GM20000 (cell line): ENCODE data around the gene CLMN.

Experiments
- DNase-seq: peaks from one replicate; pipeline ENCODE4 v3.0.0; 2012; ENCODE audit warnings: low spot score
- TF ChIP-seq, protein P1 (sequence below): IDR thresholded peaks from 2 replicates; pipeline ENCODE4 v1.5.1; 2012; ENCODE audit warnings: mild to moderate bottlenecking, control low read depth; ENCODE audit errors: extremely low read depth, missing control alignments

CLMN gene

GRCh38 chr14:95228240-95228639 lies 91.5 kb downstream of the CLMN start:
- no peak for DNase-seq
- TF ChIP-seq, protein P1, sequence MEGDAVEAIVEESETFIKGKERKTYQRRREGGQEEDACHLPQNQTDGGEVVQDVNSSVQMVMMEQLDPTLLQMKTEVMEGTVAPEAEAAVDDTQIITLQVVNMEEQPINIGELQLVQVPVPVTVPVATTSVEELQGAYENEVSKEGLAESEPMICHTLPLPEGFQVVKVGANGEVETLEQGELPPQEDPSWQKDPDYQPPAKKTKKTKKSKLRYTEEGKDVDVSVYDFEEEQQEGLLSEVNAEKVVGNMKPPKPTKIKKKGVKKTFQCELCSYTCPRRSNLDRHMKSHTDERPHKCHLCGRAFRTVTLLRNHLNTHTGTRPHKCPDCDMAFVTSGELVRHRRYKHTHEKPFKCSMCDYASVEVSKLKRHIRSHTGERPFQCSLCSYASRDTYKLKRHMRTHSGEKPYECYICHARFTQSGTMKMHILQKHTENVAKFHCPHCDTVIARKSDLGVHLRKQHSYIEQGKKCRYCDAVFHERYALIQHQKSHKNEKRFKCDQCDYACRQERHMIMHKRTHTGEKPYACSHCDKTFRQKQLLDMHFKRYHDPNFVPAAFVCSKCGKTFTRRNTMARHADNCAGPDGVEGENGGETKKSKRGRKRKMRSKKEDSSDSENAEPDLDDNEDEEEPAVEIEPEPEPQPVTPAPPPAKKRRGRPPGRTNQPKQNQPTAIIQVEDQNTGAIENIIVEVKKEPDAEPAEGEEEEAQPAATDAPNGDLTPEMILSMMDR, result no peak

DNA sequence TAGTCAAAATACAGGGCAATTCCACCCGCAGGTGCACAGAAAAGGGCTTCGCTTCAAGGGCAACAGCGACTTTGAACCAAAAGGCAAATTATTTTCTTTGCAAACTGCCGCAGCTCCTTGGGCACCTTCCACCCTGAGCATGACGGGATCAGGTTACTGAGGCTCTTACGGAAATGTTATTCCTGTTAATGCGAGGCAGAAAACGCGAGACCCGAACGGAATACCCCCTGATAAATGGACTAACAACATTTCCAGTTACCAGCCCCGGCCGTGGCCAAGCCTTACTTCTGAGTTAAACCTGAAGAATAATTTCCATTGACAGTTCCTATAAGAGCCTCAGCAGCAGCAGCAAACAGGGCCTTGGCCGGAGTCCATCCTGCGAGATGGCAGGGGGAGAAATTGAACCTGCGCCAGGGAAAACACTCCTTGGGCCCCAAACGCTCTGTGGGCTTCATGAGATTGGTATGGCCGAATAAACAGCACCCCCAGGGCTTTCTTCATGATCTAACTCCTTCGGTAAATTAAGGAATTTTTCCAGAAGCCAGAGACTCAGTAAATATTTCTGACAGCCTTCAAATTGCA lies 92.3 kb downstream of the CLMN start:
- TF ChIP-seq, protein P1, result no peak
- no peak for DNase-seq

DNA sequence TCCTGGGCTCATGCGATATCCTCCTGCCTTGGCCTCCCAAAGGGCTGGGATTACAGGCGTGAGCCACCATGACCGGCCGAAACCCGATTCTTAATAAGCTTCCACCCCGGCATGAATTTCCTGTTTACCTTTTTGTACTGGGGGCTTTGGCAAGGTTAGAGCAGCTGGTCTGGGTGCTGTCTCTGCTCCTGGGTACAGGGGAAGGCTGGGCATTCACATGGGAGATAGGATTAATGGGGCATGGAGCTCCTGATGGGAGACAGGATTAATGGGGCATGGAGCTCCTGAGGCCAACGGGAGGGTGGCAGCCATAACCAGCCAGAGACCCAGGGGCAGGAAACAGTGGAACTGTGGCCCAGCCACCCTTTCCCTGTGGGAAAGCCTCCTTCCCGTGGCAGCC lies 92.9 kb downstream of the CLMN start:
- TF ChIP-seq, protein P1, result no peak
- no peak for DNase-seq

DNA sequence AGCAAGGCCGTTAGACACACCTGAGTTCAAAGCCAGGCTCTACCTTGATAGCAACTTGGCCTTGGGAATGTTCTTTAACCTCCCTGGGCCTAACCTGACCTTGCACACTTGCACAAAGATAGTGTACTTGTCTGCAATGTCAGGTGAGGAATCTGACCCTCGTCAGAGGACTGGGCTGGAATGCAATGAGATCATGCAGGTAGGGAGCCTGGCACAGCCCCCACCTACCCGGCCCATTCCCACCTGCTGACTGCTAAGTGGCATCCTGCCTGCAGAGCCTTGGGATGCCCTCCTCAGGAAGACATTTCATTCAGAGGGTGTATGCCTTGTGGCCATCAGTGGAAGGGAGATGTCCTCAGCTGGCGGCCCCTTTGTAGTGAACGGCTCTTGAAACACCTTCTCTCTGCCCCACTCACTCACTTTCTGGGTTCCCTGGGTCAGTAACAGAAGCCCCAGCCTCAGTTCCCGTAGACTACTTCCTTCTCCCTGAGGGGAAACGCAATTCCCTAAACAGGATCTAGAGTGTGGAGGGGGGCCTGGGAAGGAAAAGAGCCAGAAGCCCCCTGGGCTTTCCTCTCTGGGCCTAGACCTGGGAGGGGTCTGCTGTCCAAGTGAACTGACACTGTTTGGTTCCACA lies 94.3 kb downstream of the CLMN start:
- TF ChIP-seq, protein P1, result no peak
- no peak for DNase-seq

DNA sequence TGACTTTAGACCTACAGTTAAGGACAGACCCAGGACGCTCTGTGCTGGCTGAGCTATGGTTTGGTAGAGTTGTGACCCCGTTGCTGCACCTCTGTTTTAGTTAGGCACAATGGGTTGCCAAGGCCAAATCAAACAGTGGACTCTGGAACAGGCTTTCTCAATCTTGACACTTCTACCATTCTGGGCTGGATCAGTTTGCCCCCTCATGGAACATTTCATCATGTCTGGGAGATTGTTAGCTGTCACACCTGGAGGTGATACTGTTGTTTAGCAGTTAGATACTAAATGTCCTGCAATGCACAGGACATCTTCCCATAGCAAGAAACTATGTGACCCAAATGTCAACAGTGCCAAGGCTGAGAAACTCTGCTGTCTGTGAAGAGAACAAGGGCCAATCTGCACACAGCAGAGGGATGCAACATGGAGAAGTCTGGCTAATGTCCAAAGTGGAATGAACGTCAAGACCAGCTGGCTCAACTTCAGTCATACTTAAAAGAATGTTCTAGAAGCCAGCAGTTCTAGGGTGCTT lies 96.8 kb downstream of the CLMN start:
- TF ChIP-seq, protein P1, result no peak

GRCh38 chr14:95222151-95222631 lies 97.5 kb downstream of the CLMN start:
- TF ChIP-seq, protein P1, result no peak
- no peak for DNase-seq

More for the DNA sequence above, 96.8 kb downstream of the CLMN start:
- DNase-seq, result no peak

- TF ChIP-seq, protein P1, result no peak
Measured at GRCh38 chr14:95221531-95221930, 98.2 kb downstream of the CLMN start.

More at GRCh38 chr14:95221531-95221930, 98.2 kb downstream of the CLMN start:
- DNase-seq, result no peak
